NCI-H2107 treated with DMSO at 0.1 percent for 48 hours (cell line): ENCODE data around the gene NUDT1.

Source experiments
- DNase-seq: peaks from one replicate; lab custom pipeline; 2025; ENCODE audit not compliant: unreplicated experiment; lab: John Stamatoyannopoulos, UW

NUDT1 gene

GRCh38 chr7:2241580-2242540 is at the start of gene NUDT1, which contains the start of gene MRM2:
TSS of gene NUDT1 (plus strand) at chr7:2242226. CDS start at chr7:2244575, 2,349 bp downstream.
TSS of gene MRM2 (minus strand) at chr7:2242205. CDS start at chr7:2242169, 36 bp downstream.
- peak; percentile 31 for DNase-seq

GRCh38 chr7:2192831-2193534 is 49.0 kb upstream of the NUDT1 start:
- peak; percentile 96 for DNase-seq

DNA sequence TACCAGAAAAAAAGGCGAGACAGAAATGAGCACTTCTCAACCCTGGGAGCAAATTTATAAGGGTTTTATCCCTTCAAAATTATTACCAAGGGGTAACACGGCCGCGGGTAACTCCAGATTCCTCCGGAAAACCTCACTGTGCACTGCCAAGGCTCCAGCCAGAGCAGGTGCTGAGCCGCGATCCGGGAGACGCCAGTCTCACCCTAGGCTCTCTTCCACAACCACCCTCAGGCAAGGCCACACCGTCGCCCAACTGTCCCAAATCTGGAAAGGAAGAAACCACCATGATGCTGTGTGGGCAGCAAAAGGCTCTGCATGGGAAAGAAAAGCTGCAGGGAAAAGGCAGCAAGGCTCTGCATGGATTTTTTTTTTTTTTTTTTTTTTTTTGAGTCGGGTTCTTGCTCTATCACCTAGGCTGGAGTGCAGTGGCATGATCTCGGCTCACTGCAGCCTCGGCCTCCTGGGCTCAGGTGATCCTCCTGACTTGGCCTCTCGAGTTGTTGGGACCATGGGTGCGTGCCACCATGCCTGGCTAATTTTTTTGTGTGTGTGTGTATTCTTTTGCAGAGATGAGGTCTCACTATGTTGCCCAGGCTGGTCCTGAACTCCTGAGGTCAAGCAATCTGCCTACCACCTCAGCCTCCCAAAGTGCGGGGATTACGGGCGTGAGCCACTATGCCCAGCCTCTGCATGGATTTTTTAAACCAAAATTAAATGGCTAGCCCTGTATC is 48.3 kb upstream of the NUDT1 start:
- peak; percentile 63 for DNase-seq

GRCh38 chr7:2195400-2196246 is 46.4 kb upstream of the NUDT1 start:
- DNase-seq, result peak; percentile 28

GRCh38 chr7:2196381-2197378 is 45.3 kb upstream of the NUDT1 start:
- DNase-seq, result peak; percentile 52

DNA sequence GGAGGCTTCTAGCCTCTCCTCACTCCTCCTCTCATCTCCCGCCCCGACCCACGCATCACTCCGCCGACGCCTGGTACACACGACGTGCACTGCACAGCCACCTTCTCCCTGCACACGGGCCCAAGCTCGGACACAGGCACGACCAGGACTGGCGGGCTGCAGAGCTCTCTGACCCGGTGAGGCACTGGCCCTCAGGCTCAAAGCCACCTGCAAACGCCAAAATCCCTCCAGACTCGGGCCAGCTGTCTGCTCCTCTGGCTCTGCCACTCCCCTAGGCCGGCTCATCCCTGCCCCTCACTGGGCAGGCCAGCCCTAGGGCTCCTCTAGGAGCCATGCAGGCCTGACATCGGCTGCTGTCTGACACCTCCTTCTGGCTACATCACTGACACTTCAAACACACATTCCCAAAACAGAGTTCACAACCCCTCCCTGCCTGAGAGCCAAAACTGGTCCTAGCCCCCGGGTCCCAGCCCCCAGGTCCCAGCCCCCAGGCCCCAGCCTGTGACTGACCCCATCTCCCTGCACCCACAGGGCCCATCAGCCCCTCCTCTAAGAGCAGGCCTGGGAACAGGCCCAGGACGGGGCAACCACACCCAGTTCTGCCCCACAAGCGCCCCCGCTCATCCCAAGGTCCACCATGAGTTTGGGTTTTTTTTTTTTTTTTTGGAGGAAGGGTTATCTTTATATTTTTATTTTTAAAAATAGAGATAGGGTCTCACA is 44.4 kb upstream of the NUDT1 start:
- DNase-seq, result no peak

- peak; percentile 93 for DNase-seq
These were observed 43.8 kb upstream of the NUDT1 start for GRCh38 chr7:2198206-2198605.

DNA sequence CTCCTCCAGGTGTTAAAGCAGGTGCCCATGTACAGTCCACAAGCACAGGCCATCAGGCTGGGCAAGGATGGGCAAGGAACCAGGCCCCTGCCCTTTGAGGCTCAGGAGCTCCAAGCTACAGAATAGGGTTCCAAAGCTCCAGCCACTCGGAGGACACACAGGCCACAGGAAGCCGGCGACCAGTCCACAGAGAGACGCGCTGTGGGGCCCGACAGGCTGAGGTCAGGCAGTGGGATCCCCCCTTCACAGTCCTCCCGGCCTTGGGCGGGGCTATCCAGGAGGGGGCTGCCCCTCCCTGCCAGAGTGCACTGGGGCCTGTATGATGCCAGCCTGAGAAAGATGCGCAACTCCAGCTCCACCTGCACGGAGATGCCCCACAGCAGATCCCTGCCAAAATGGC is 43.3 kb upstream of the NUDT1 start:
- no peak for DNase-seq

DNA sequence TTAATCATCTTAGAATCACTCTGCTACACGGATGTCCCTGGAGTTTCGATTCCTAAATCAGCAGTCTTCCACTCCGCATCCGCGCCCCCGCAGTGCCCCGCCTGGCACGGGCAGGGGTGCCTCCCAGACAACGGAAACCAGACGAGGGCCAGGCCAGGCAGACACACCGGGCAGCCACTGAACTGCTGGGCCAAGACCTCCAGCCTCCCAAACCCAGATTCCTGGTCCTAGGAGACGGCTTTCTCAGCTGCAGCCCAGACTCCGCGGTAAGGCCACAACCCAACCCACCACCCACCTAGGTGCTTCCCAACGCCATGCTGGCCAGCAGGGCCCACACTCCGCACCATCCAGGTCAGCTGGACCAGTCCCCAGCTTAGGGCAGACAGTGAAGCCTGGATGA is 42.5 kb upstream of the NUDT1 start:
- no peak for DNase-seq

DNA sequence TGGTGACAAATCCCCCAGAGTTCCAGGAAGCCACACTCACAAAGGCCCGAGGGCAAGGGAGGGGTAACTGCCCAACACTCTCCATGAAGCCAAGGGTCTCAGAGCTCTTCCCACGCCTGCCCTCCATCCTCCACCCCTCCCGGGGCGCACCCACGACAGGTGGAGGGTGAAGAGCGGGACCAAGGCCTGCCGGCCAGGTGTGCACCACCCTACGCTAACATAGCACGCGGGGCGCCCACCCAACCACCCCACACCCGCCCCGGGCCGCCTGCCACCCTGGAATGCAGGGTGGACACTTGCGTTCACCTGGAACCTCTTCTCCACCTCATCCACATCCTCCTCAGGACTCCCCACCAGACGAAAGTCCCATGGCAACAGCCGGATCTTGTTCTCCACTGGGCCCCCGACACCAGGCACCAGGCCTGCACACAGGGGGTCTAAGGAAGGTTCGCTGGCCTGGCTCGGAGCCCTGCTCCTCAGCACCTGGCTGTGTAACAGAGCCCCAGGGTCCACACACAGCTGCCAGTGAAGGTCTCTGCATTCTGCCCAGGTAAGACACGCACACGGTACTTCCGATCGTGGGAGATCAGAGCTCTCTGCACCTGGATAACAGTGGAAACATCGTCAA is 42.0 kb upstream of the NUDT1 start:
- no peak for DNase-seq

DNA sequence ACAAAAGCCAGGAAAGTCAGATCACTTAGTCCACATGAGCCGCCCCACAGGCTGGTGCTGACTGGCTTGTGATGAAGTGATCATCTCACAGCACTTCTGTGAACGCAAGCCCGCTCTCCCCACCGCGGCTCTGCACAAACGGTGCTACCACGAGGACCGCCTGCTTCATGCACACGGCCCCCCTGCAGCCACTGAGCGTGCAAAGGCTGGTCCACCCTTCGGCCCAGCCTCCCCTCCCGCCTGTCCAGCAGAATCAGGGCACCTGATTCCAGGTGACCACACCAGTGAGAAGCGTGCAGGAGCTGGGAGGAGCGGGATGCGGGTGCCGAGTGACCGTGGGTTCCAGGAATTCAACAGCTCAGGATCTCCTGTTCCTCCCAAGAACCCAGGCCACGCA is 41.4 kb upstream of the NUDT1 start:
- DNase-seq, result no peak

DNA sequence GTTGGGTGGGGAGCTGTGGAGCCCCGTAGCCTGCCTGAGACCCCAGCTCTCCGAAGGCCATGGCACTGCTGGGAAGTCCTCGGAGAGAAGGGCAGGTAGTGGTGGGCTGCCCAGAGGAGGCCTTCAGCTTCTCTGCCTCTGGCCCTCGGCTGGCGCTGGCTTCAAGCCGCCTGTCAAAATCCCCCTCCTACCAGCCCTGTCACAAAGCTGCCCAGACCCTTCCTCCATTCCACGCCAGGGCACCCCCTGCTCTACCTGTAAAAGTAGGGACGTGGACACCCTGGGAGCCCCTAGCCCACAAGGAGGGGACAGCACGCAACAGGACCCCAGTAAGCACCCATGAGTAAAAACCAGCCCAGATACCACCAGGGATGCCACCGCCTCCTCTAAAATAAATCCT is 40.9 kb upstream of the NUDT1 start:
- no peak for DNase-seq

DNA sequence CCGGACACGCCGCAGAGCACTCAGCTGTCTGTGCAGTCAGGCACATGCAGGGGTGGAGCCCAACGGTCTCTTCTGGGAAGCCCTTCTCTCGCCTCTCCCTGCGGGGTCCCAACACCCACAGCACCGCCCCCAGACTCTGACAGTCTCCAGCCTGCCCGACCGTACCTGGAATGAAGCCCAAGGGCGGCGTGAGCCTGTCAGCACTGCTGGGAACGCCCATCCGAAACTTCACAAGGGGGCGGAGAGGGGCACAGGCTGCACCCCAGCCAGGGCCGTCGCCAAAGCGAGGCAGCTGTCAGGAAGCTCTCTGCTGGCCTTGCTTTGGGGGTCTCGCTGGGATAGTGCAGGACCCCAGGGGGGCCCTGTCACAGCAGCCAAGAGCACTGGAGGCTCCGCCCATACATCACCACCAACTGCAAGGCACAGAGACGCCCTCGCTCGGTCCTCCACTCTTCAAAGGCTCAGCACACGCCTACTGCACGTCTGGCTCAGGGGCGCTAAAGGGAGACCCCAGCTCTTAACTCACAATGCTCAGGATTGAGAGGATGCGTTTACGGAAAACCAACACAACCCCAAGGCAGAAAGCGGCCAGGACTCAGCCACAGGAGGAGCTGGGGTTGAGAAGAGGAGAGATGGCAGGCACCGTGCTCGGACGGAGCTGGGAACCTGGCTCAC is 40.2 kb upstream of the NUDT1 start:
- DNase-seq, result no peak

DNA sequence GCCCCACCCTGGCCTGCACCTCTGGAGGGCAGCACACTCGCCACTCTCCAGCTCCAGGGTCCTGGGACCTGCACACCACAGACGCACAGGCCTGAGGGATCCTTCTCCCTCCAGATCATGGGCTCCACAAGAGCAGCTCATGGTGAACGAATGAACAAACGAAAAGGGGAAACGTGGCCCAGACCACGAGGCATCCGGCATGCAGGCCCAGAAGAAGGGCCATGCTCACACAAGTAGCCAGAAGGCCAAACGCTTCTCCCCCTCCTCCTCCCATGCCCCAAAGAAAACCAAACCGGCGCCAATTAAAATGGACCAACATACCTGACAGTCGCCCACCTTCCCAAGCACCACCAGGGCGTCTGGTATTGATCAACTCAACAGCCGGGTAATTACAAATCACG is 39.7 kb upstream of the NUDT1 start:
- no peak for DNase-seq

DNA sequence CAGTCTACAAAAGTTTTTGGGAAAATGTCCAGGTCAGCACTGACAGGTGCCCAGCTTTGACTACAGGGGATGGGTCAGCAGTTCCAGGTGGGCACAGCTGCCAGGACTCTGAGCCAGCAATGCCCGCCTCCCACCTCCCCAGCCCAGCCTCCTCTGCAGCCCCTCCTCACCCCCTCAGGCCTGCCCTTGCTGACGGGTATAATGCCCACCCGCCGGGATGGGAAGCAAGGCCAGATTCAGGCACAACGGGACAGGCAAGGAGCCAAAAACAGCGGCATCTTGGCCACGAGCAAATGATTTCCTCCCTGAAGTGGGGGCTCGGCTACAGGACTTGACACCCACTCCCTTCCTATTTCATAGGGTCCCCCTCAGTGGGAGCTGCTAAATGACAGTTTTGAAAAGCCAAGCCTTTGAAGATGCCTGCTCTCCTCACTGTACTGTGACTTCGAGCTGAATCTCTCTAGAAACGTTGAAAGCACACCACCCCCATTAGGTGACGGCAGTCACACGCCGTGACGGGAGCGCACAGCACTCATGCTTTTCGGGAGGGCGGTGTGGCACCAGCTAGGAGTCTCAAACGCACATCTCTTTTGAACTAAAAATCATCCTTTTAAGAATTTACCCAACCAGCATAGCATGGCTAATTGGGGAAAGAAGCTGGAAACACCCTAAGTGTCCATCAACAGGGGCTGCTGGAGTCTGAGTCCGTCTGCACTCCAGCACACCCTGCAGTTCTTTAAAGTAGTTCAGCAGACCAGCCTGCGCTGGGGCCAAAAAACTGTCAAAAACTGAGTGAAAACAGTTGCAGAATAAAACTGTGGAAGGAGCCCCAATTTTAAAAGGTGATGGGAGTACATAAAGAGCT is 38.9 kb upstream of the NUDT1 start:
- no peak for DNase-seq

DNA sequence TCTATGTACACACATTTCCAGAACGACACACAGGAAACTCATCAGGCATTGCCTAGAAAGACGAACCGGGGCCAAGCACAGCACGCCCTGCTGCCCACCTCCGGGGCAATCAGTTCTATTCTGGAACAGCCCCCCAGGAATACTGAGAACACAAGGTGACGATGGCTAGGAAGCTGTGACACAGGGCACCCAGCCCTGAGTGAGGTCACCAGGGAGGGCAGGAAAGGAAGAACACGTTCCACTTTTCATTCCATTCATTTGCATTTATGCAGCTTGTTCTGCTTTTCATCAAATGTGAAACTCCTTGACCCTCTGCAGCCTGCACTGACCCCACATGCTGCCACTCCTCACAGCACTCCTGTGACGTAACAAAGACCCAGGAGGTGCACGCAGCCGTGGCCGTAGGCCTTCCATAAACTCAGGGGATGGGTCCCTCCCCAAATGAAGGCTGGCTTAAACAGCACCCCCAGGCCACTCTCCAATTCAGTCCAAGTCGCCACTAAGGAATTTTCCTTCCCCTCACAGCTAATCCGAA is 38.2 kb upstream of the NUDT1 start:
- no peak for DNase-seq
